HUES6 (cell line): ENCODE measurements around the gene WWOX.

Experiments
- H3K27ac ChIP-seq: 2 replicates; pipeline ENCODE4 v1.7.0; 2013; ENCODE audit warnings: low read depth, mild to moderate bottlenecking, low read length, inconsistent platforms
- H3K27me3 ChIP-seq: 2 replicates; pipeline ENCODE4 v1.6.1; 2013; ENCODE audit warnings: low read length; ENCODE audit not compliant: control insufficient read depth, insufficient read depth
- H3K36me3 ChIP-seq: 2 replicates; pipeline ENCODE4 v1.6.1; 2013; ENCODE audit warnings: low read length; ENCODE audit not compliant: control insufficient read depth, insufficient read depth
- H3K4me1 ChIP-seq: 2 replicates; pipeline ENCODE4 v1.6.1; 2013; ENCODE audit warnings: low read length; ENCODE audit not compliant: control insufficient read depth, insufficient read depth
- H3K4me3 ChIP-seq: 2 replicates; pipeline ENCODE4 v1.5.1; 2013; ENCODE audit warnings: low read depth, low read length
- H3K9ac ChIP-seq: one replicate; pipeline ENCODE4 v1.6.1; 2013; ENCODE audit warnings: mild to moderate bottlenecking, low read length
- H3K9me3 ChIP-seq: 2 replicates; pipeline ENCODE4 v1.6.1; 2013; ENCODE audit warnings: low read depth, low read length; ENCODE audit not compliant: control insufficient read depth, insufficient read depth

WWOX gene

DNA sequence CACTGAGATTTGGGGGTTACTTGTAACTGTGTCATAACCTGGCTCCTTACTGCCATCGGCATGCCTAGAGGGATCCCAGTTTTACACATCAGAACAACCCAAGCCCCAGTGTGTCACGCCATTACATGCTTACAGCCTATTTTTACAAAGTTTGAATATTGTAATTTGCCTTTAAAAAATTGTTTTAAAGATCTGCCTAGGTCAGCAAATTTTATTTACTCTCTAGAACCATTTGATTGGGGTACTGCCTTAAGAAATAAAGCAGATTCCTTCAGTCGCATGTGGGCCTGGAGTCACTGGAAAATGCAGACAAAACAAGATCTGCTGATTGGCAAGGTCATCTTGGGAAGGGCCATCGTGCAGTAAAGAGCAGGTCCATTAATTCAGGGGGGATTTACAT is 566.9 kb downstream of the WWOX start:
- Histone ChIP-seq H3K4me3 (no peak overlapping the region), H3K36me3 (no peaks in the 10 kb centered on the region), H3K9ac (no peak overlapping the region), H3K4me1 (no peaks in the 10 kb centered on the region), H3K27ac (no peak overlapping the region), H3K9me3 (no peaks in the 10 kb centered on the region), H3K27me3 (no peaks in the 10 kb centered on the region)

DNA sequence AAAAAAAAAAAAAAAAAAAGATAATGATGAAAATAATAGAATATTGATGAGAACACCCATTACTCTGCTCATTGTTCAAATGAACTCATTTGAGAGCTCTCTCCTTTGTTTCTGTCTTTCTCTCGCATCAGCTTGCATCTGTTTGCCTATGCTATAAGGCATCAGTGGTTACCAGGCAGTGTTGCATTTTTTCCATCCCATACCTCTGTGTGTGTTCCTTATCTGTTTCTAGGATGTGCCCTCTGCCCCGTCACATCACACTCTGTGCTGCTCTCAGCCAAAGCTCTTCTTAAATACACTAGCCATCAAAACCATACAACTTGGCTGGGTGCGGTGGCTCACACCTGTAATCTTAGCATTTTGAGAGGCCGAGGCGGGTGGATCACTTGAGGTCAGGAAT is 568.2 kb downstream of the WWOX start:
- no peak overlapping the region for H3K27ac ChIP-seq
- no peaks in the 10 kb centered on the region for H3K9me3 ChIP-seq
- no peak overlapping the region for H3K4me3 ChIP-seq
- H3K4me1 ChIP-seq, result no peaks in the 10 kb centered on the region
- H3K27me3 ChIP-seq, result no peaks in the 10 kb centered on the region
- H3K36me3 ChIP-seq, result no peaks in the 10 kb centered on the region
- no peak overlapping the region for H3K9ac ChIP-seq

DNA sequence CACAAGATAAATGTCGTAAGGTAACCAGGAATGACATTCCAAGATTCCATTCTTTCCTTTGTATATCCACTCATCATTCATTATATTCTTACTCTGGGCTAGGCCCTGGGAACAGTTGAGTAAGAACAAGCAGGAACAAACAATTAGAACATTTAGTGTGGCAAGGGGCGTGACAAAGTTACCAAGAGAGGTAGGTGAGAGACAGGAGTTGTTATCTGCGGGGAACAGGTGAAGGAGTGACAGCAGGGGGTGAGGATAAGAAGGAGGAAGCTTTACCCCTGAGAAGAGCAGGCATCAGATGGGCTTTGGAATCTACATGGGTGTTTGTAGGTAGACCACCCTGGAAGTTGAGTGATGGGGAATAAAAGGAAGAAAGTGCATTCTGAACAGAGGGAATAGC is 568.9 kb downstream of the WWOX start:
- Histone ChIP-seq H3K4me1 (no peaks in the 10 kb centered on the region), H3K27me3 (no peaks in the 10 kb centered on the region), H3K4me3 (no peak overlapping the region), H3K36me3 (no peaks in the 10 kb centered on the region), H3K9me3 (no peaks in the 10 kb centered on the region), H3K27ac (no peak overlapping the region), H3K9ac (no peak overlapping the region)

DNA sequence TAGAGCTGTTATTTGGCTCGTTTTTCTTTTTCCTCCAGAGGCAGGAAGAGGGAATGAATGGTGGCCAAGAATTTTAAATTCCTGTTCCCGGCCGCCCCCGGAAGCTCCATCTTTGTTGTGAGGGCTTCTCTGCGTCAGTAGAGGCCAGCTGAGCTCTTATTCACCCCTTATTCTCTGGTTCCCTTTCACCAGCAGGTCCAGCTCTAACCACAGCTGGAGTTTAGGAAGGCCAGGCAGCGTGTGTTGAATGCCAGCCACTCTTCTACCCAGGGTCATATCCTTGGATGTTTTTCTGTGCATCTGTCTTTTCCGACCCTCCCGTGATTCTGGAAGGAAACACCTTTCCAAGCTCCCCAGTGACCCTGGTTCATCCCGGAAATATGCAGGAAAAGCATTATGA is 570.5 kb downstream of the WWOX start:
- H3K9me3 ChIP-seq, result no peaks in the 10 kb centered on the region
- no peaks in the 10 kb centered on the region for H3K27me3 ChIP-seq
- no peak overlapping the region for H3K27ac ChIP-seq
- no peaks in the 10 kb centered on the region for H3K4me1 ChIP-seq
- no peak overlapping the region for H3K4me3 ChIP-seq
- H3K9ac ChIP-seq, result no peak overlapping the region
- no peaks in the 10 kb centered on the region for H3K36me3 ChIP-seq

DNA sequence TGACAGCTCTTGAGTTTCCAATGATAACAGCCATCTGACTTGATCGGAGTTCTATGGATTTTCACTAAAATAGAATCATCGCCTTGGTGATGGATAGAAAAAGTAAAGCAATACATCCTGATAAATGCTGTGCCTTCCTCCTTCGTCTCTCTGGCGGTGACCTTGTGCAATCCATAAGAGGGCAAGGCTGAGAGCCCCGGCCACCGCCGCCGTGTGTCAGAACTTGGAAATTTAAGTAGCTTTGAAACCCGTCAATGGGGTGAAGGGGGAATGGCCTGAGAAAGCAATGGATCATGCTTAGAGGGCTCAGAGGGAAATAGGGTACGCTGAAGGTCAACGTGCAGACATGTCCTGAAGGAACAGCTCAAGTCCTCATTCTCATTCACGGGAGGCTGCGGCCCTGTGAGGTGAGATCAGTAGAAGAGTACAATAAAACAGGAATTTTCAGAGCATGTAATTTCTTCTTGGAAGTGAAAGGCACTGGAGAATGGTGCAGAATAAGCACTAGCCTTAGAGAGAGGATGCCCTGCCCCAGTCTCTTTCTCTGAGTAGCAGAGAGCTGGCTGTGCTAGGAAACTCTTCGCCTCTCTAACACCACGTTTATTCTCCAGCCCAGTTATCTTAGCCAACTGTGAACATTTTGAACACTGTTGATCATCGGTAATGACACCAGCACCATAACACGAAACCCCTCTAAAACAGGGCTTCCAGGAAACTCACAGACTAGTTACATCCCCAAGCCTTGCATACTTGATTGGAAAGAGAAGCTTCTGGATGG is 573.5 kb downstream of the WWOX start:
- Histone ChIP-seq H3K9me3 (no peaks in the 10 kb centered on the region), H3K4me3 (no peak overlapping the region), H3K27me3 (no peaks in the 10 kb centered on the region), H3K36me3 (no peaks in the 10 kb centered on the region), H3K4me1 (no peaks in the 10 kb centered on the region), H3K27ac (no peak overlapping the region), H3K9ac (no peak overlapping the region)

DNA sequence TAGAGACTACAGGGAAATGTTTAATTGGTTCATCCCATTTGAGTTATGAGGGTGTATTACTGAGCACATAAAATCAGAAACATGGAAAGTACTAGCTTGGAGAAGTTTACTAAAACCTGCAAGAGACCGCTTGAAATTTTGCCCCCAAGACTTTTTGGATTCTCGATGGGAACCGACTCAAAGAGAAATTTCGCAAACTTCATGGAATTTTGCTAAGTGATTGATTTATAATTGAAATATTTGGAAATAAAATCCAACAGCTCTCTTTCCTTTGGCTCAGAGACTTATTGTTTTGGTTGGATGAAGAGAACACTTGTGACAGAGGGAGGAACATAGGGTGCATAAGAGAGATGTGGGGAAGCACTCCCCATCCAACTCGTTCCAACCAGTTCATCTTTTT is 574.4 kb downstream of the WWOX start:
- Histone ChIP-seq H3K27me3 (no peaks in the 10 kb centered on the region), H3K27ac (no peak overlapping the region), H3K36me3 (no peaks in the 10 kb centered on the region), H3K4me3 (no peak overlapping the region), H3K4me1 (no peaks in the 10 kb centered on the region), H3K9ac (no peak overlapping the region), H3K9me3 (no peaks in the 10 kb centered on the region)

DNA sequence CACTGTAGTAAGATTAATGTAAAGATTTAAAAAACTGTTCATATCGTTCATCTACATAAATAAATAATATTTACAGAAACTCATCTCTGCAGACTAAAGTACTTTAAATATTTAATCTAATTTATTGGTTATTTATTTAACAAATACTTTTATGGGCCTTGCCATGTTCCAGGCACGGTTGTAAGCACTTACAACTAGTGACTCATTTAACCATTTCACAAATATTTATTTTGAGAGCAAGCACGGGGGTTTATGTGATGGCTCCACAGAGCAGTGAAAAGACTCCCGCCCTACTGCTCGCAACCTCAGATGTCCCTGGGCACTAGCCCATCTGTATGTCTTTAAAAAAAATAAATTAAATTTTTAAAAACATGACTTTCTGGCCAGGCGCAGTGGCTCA is 575.9 kb downstream of the WWOX start:
- no peaks in the 10 kb centered on the region for H3K4me1 ChIP-seq
- no peaks in the 10 kb centered on the region for H3K27me3 ChIP-seq
- H3K9ac ChIP-seq, result no peak overlapping the region
- H3K9me3 ChIP-seq, result no peaks in the 10 kb centered on the region
- no peaks in the 10 kb centered on the region for H3K36me3 ChIP-seq
- H3K27ac ChIP-seq, result no peak overlapping the region
- H3K4me3 ChIP-seq, result no peak overlapping the region

DNA sequence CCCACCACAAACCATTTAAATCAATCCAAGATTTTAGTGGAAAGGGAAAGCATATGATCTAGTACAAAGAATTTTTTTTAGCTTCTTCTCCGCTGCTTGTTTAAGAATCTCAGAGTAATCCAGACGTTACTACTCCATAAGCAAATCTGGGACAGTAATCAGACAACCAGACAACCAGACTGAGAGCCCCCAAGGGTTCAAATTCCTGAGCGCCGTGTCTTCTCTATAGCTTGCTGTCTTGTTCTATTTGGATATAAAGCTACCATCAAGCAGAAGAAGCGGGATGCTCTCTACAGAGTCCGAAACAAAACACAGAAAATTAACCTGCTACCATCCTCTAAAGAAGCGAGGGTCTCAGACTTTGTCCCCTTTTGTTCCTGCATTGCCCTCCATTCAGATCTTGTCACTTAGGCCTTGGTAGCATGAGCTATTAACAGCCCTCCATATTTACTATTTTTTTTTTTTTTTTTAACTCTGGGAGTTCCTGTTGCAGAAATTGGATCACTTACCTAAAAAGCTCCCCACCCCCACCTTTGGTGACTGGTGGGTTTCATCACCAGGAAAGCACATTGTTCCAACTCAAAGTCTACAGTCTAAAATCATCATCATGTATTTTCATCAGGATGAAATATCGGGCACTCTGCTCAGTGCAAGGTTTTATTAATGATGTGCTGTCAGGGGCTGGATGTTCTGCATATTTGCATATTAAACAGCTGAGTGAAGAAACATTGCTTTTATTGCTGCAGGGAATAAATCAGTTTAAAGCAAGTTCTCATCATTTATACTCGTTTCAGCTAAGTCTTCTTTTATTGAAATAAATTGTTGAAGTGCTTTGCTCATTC is 576.7 kb downstream of the WWOX start:
- H3K9ac ChIP-seq, result no peak overlapping the region
- H3K27ac ChIP-seq, result no peak overlapping the region
- no peaks in the 10 kb centered on the region for H3K4me1 ChIP-seq
- no peaks in the 10 kb centered on the region for H3K9me3 ChIP-seq
- no peaks in the 10 kb centered on the region for H3K36me3 ChIP-seq
- H3K27me3 ChIP-seq, result no peaks in the 10 kb centered on the region
- no peak overlapping the region for H3K4me3 ChIP-seq

DNA sequence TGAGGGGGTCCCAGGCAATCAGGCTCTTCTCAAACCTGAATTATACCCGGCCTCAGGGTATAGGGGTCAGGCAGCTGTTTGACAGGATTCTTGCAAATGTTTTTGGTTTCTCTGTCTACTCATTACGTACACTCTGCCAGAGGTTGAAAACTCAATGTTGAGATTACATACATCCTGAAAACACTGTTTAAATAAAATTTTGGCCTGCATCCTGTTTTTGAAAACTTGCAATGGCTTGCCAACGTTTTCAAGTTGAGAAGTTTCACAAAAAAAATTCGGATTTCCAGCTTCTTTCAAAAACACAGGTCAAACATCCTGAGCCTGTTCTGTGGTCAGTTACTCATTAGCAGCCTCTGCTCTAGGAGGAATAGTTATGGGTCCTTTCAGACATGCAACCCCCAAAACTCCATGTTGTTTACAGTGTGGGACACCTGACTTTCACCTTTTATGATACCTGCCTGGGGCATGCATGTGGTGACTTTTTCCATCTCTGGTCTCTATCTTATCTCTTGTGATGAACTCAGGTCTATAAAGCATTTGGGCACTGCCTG is 577.8 kb downstream of the WWOX start:
- H3K36me3 ChIP-seq, result no peaks in the 10 kb centered on the region
- H3K4me1 ChIP-seq, result no peaks in the 10 kb centered on the region
- no peaks in the 10 kb centered on the region for H3K9me3 ChIP-seq
- H3K27ac ChIP-seq, result no peak overlapping the region
- no peaks in the 10 kb centered on the region for H3K27me3 ChIP-seq
- no peak overlapping the region for H3K9ac ChIP-seq
- no peak overlapping the region for H3K4me3 ChIP-seq

DNA sequence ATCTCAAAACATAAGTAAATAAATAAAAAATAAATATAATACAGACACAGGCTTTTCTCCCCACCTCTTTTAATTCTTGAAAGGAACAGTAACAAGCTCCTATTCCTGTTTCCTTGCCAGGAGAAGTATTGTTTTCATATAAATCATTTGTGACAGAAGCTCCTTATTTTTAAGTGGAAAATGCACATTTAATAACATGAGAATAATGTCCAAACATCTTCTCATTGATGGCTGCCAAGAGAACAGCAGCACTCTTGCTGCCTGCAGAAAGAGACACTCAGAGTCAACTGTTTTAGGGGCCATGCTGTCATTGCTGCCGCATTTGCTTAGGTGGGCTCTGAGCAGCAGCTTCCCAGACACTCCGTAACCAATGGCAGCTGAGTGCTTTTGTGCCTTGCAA is 580.1 kb downstream of the WWOX start:
- H3K9ac ChIP-seq, result no peak overlapping the region
- no peaks in the 10 kb centered on the region for H3K4me1 ChIP-seq
- no peaks in the 10 kb centered on the region for H3K36me3 ChIP-seq
- no peak overlapping the region for H3K4me3 ChIP-seq
- no peak overlapping the region for H3K27ac ChIP-seq
- H3K9me3 ChIP-seq, result no peaks in the 10 kb centered on the region
- no peaks in the 10 kb centered on the region for H3K27me3 ChIP-seq

DNA sequence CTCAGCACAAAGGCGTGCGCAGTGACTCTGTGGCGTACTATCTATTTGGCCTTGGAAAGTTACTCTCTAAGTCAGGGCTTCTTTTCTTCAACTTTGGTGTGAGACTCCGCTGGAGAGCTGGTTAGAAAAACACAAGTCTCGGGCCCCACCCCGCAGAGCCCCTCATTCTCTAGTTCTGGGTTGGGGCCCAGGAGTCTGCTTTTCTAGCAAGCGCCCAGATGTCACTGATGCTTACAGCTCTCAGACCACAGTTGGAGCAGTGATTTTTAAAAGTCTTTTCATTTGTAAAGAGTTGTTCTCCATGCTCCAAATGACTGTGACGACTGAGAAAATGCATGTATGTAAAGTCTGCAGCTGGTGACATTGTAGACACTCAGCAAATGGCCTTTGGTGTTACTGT is 582.3 kb downstream of the WWOX start:
- H3K27ac ChIP-seq, result no peak overlapping the region
- no peaks in the 10 kb centered on the region for H3K36me3 ChIP-seq
- H3K4me1 ChIP-seq, result no peaks in the 10 kb centered on the region
- no peak overlapping the region for H3K9ac ChIP-seq
- H3K9me3 ChIP-seq, result no peaks in the 10 kb centered on the region
- H3K27me3 ChIP-seq, result no peaks in the 10 kb centered on the region
- H3K4me3 ChIP-seq, result no peak overlapping the region
